HG03045 (cell line): ENCODE data around the gene PDE4C.

Experiments used
- ATAC-seq: cut with Tn5 transposase; IDR thresholded peaks from one replicate; pipeline ENCODE4 v1.9.1; 2021; ENCODE audit warnings: mild to moderate bottlenecking, moderate library complexity; ENCODE audit not compliant: unreplicated experiment

The PDE4C gene

GRCh38 chr19:18202778-18203407 lies 23.3 kb downstream of the PDE4C start:
- ATAC-seq = no peak

- no peak for ATAC-seq
Observed at GRCh38 chr19:18202397-18202777, 23.9 kb downstream of the PDE4C start.

GRCh38 chr19:18198374-18198773 lies 27.9 kb downstream of the PDE4C start:
- no peak for ATAC-seq

- ATAC-seq = no peak
Observed at GRCh38 chr19:18197941-18198340, 28.3 kb downstream of the PDE4C start.

GRCh38 chr19:18197306-18197705 lies 28.9 kb downstream of the PDE4C start:
- no peak for ATAC-seq

GRCh38 chr19:18196511-18196845 lies 29.8 kb downstream of the PDE4C start:
- ATAC-seq = no peak

GRCh38 chr19:18194554-18195238 lies 31.5 kb downstream of the PDE4C start:
- ATAC-seq = no peak

GRCh38 chr19:18194181-18194530 lies 32.1 kb downstream of the PDE4C start:
- ATAC-seq = no peak

- no peak for ATAC-seq
Observed at GRCh38 chr19:18193388-18194180, 32.7 kb downstream of the PDE4C start.

- peak; percentile 89 for ATAC-seq
Observed at GRCh38 chr19:18192673-18193387, 33.4 kb downstream of the PDE4C start, which contains the start of gene MPV17L2. Gene MPV17L2 (plus strand): TSS chr19:18193218. CDS start chr19:18193282, 64 bp downstream.

- ATAC-seq = no peak
Observed at GRCh38 chr19:18191640-18192062, 34.6 kb downstream of the PDE4C start.

GRCh38 chr19:18190278-18190677 lies 36.0 kb downstream of the PDE4C start:
- ATAC-seq = no peak

GRCh38 chr19:18185538-18185937 lies 40.7 kb downstream of the PDE4C start:
- ATAC-seq = no peak

GRCh38 chr19:18183529-18183928 lies 42.7 kb downstream of the PDE4C start:
- ATAC-seq = no peak

- ATAC-seq = no peak
Observed at GRCh38 chr19:18179957-18180356, 46.3 kb downstream of the PDE4C start.

GRCh38 chr19:18176367-18177310 lies 49.6 kb downstream of the PDE4C start:
- ATAC-seq = no peak

- no peak for ATAC-seq
Observed at GRCh38 chr19:18174983-18175382, 51.3 kb downstream of the PDE4C start.
